Measurements from ENCODE around the gene LOXL3. TPM values are rescaled to one million over a fixed set of nuclear protein-coding genes. Genes with fewer than 3 reads are reported as not detected.
A peak's percentile ranks its signal among the peaks of the same experiment; 100 is the strongest.

The LOXL3 gene
- total RNA-seq, 1 experiment from 2014 or later = 29.0 TPM

DNA sequence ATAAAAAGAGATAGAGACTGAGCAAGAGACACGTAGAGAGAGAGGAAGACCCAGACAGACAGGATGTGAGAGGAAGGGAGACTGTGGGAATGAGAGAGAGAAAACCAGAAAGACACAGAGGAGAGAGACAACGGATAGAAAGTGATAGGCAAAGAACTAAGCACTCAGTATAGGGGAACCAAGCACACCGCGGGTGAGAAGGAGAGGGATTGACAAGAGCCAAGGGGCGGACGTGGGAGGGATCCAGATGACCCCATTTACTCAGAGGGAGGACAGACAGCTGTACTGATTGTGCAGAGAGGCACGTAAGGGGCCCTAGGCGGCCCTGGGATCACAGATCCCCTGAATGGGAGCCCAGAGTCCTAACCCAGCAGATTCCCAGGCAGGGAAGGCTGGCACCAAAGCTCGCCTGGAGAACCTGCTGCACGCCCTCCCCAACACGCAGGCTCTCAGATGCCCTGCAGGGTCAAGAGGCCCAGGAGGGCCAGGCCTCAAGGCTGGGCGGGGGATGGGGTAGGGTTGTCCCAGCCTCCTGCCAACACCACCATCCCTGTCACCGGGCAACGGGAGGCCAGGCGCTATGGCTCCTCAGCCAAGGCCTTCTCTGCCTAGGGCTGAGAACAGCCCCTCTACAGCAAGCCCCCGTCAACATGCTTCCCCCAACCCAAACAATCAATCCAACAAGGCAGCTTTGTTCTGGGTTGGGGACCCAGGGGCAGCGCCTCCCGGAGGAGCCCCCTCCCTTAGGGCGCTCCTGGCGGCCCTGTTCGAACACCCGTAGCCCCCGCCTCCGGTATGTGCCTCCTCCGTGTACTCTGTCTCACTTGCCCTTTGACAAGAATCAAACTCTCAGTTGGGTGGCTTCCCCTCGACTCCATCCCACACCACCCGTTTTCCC, 579 bp downstream of the LOXL3 start:
- peaks cover 23% of the 10 kb centered on the region for H3K23me2 ChIP-seq (ENCODE audit: insufficient read length, low read depth, low read length, poor library complexity, severe bottlenecking)
- no peak overlapping the region for H3K23ac ChIP-seq (ENCODE audit: insufficient read length, low read depth, low read length)
- H3K79me2 ChIP-seq (ENCODE audit: insufficient read depth, low read length) = no peaks in the 10 kb centered on the region
- H4K8ac ChIP-seq (replicated peaks; ENCODE audit: insufficient read length, low read depth, low read length) = no peak overlapping the region
- no peak overlapping the region for H2BK120ac ChIP-seq (ENCODE audit: low read depth, low read length, poor library complexity, severe bottlenecking)
- no peak overlapping the region for H4K91ac ChIP-seq (ENCODE audit: insufficient read length, low read depth, low read length)
- H3T11ph ChIP-seq (ENCODE audit: low read length) = no peak overlapping the region
- Mint-ChIP-seq H3K27me3 (ENCODE audit: low read depth) (peaks cover 62% of the 10 kb centered on the region), H3K36me3 (ENCODE audit: insufficient read depth in 1 of 3, low read depth in 3 of 3) (peaks cover 0 to 23% (median 15%) of the 10 kb centered on the region in 3 experiments; a peak in 6 of 7 replicates), H3K9me3 (no peaks in the 10 kb centered on the region), H3K27ac (peak overlapping the region; percentile 42 to 96 (median 89); a peak in 6 of 7 replicates), H3K4me1 (peaks cover 27 to 28% of the 10 kb centered on the region in 2 experiments), H3K4me3 (peak overlapping the region; percentile 92 to 93)
- no peak overlapping the region for H2BK20ac ChIP-seq (ENCODE audit: low read depth, low read length, poor library complexity, severe bottlenecking)
- peak overlapping the region; percentile 63 for H3K4me2 ChIP-seq (ENCODE audit: insufficient read depth, insufficient read length, low read length)
- peak overlapping the region; percentile 57 for H3K9ac ChIP-seq (ENCODE audit: extremely low read depth, insufficient read length, low read length)
- no peak overlapping the region for H2BK12ac ChIP-seq (ENCODE audit: insufficient read length, low read depth, low read length)
- H3K56ac ChIP-seq (ENCODE audit: insufficient read length, low read depth, low read length) = no peak overlapping the region
- DNase-seq = peak; percentile 65
- H3K27ac ChIP-seq (ENCODE audit: insufficient read length, low read depth, low read length) = no peak overlapping the region
- H3K79me1 ChIP-seq (ENCODE audit: insufficient read depth, low read depth, low read length, poor library complexity, severe bottlenecking) = no peaks in the 10 kb centered on the region
- H3K27me3 ChIP-seq (ENCODE audit: insufficient read depth, low read length) = no peaks in the 10 kb centered on the region; the same call in 1 of the 2 replicates
- H2BK5ac ChIP-seq (ENCODE audit: insufficient read length, low read length) = no peak overlapping the region
- H2AK5ac ChIP-seq (ENCODE audit: insufficient read length, low read length) = no peak overlapping the region
- no peak overlapping the region for H3K4ac ChIP-seq (ENCODE audit: low read depth, low read length)
- no peaks in the 10 kb centered on the region for H3K9me3 ChIP-seq (ENCODE audit: control insufficient read depth, low read depth, low read length)
- H2AFZ ChIP-seq (ENCODE audit: low read length) = no peak overlapping the region
- peak overlapping the region; percentile 74 for H3K18ac ChIP-seq (ENCODE audit: insufficient read length, low read depth, low read length)
- no CpG with 5 or more reads among the region's 27 CpGs for WGBS (ENCODE audit: extremely low coverage, insufficient read length, low lambda C conversion rate)
- H2BK15ac ChIP-seq (ENCODE audit: low read depth, low read length) = no peak overlapping the region
- TF ChIP-seq, protein P1, sequence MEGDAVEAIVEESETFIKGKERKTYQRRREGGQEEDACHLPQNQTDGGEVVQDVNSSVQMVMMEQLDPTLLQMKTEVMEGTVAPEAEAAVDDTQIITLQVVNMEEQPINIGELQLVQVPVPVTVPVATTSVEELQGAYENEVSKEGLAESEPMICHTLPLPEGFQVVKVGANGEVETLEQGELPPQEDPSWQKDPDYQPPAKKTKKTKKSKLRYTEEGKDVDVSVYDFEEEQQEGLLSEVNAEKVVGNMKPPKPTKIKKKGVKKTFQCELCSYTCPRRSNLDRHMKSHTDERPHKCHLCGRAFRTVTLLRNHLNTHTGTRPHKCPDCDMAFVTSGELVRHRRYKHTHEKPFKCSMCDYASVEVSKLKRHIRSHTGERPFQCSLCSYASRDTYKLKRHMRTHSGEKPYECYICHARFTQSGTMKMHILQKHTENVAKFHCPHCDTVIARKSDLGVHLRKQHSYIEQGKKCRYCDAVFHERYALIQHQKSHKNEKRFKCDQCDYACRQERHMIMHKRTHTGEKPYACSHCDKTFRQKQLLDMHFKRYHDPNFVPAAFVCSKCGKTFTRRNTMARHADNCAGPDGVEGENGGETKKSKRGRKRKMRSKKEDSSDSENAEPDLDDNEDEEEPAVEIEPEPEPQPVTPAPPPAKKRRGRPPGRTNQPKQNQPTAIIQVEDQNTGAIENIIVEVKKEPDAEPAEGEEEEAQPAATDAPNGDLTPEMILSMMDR (conservative IDR thresholded peaks at IDR 0.05) = no peak
- no peak overlapping the region for H4K5ac ChIP-seq (ENCODE audit: insufficient read length, low read depth, low read length)
- H4K20me1 ChIP-seq (ENCODE audit: control insufficient read depth, insufficient read depth, insufficient read length) = no peaks in the 10 kb centered on the region
- peak overlapping the region; percentile 59; the same call in 1 of the 2 replicates for H3K14ac ChIP-seq (ENCODE audit: insufficient read depth, low read length)
- 0 out of 2 replicates have a peak, but pooled peaks cover 2% of the 10 kb centered on the region for H3K4me1 ChIP-seq (ENCODE audit: insufficient read depth, low read length)

Data from H9 (cell line).